RKO (cell line): ENCODE results near the gene FAM184A.
"Not testable (repeated sequence)": the region's sequence is repeated elsewhere in the genome, so short reads cannot be mapped to it uniquely, and the experiment has no call there.

Experiments
- DNase-seq: peaks from one replicate; pipeline ENCODE4 v3.0.0-alpha.2; 2016; ENCODE audit warnings: low spot score

FAM184A gene

DNA sequence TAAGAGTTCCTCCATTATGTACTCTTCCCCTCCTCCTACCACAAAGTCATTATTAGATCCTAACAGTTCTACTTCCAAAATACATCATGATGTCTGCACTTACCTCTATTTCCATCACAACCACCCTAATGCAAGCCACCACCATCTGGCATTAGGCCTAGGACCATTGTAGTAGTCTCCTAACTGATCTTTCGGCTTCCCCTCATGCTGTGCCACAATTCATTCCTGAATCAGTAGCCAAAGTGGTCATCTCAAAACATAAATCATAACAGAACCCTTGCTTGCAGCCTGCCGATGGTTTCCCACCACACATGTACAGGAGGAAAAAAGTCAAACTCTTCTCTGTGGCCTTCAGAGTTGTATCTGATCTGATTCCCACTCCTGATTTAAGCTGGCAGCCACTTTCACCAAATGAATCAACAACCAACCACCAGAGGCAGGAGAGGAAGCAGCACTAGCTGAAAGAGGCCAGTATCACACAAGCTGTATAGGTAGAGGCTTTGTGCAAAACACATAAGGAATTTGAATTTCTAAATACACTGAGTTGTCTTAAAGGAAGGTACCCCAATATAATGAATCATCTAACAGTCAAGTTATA is 26.1 kb downstream of the FAM184A start:
- no peak for DNase-seq

DNA sequence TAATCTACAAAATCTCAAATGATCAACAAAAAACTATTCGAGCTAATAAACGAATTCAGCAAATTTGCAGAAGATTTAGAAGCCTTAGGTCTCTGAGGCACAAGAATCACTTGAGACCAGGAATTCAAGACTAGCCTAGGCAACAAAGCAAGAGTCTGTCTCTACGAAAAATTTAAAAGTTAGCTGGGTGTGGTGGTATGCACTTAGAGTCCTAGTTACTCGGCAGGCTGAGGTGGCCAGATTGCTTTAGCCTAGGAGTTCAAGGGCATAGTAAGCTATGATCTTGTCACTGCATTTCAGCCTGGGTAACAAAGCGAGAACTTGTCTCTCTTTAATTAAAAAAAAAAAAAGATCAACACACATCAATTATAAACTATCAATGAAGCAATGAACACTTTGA is 34.2 kb downstream of the FAM184A start:
- no peak for DNase-seq

GRCh38 chr6:119043783-119044182 is 34.7 kb downstream of the FAM184A start:
- DNase-seq, result no peak

GRCh38 chr6:119043265-119043664 is 35.2 kb downstream of the FAM184A start:
- no peak for DNase-seq

DNA sequence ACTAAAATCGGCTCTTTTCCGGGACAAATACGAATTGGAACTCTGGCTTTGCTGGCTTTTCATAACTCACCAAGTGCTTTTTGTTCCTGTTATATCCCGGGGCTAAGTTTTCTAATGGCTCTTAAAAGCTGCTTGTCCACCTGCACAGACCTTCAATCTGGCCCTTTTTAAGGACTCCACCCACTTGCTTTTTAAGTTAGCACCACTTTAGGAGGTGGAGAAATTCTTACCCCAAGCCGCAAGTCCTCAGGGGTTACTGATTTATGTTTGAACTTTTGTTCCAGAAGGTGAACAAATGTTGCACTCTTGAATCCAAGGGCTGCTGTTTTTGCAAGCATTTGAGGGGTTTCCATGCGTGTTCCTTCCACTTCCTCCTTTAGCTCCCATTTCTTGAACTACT is 37.8 kb downstream of the FAM184A start:
- DNase-seq, result no peak

- DNase-seq, result no peak
These were observed 38.2 kb downstream of the FAM184A start for GRCh38 chr6:119040229-119040628.

DNA sequence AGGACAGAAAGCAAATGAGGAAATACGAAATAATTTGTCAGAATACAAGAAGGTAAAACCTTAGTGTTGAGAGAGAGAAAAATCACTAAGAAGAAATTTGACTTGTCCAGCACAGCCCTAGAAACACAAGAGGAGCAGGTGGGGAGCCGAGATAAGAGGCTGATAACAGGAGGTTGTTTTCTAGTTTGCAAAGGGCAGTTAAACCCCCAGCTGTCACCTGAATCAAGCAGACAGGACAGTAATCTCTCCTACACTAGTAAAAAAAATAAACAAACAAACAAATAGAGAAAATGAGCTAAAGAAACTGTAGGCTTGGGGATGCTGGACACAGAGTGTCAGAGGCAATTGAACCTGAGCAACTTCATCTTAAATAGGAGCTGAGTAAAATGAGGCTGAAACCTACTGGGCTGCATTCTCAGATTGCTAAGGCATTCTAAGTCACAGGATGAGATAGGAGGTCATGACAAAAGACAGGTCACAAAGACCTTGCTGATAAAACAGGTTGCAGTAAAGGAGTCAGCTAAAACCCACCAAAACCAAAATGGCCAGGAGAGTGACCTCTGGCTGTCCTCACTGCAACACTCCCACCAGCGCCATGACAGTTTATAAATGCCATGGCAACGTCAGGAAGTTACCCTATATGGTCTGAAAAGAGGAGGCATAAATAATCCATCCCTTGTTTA is 40.4 kb downstream of the FAM184A start:
- DNase-seq, result no peak

DNA sequence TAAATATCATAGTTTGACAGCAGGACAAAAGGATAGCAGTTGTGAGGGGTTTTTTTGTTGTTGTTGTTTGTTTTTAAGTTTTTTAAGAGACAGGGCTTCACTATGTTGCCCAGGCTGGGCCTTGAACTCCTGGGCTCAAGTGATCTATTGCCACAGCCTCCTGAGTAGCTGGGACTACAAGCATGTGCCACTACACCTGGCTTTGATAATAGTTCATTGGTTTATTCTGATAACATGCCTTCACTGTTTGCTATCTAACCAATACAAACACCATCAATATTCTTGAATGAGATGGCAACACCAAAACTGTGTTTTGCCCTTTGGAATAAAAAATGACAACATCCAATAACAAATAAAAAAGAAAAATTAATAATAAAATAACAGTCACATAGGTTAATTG is 41.2 kb downstream of the FAM184A start:
- DNase-seq, result no peak

GRCh38 chr6:119036081-119036480 is 42.4 kb downstream of the FAM184A start:
- DNase-seq, result no peak

DNA sequence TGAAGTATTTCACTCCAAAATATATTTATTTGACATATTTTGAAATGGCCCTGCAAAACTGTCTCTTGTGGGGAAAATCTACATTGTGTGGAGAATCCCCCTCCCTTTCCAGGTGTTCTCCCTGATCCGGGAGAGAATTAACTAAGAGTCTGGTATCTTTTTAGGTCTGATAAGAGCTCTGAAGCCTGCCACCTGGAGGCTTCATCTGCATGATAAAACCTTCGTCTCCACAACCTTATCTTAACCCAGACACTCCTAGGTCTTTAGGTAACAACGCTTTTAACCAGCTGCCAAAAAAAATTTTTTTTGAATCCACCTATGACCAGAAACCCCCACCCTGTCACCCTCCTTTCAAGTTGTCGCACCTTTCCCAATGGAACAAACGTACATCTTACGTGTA is 43.0 kb downstream of the FAM184A start:
- DNase-seq, result no peak

DNA sequence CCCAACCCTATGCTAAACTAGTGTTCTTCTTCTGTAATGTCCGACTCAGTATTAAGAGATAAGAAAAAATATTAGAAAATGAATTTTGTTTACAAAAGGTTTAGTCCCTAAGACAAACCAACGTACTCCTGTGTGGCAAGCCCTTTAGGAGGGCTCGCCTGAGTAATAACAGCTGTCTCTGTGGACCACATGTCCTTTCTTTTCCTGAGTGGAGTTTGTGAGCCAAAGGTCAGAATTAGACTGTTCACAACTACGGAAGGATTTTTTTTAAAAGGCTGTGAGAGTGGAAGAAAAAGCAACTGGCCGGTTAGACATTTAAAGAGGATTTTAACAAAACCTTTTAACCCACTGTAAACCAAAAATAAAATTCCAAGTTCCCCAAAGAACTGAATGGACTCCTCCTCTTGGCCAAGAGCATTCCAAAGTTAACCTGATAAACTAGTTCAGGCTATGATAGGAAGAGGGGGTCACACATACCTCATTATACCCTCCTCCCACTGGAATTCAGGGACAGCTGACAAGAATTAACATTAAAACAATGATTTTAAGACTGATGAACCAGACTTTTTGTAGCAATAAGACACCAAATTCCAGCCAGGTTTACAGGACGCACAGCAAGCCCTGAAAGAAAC is 43.5 kb downstream of the FAM184A start:
- DNase-seq, result no peak

GRCh38 chr6:119032428-119032827 is 46.0 kb downstream of the FAM184A start:
- no peak for DNase-seq

DNA sequence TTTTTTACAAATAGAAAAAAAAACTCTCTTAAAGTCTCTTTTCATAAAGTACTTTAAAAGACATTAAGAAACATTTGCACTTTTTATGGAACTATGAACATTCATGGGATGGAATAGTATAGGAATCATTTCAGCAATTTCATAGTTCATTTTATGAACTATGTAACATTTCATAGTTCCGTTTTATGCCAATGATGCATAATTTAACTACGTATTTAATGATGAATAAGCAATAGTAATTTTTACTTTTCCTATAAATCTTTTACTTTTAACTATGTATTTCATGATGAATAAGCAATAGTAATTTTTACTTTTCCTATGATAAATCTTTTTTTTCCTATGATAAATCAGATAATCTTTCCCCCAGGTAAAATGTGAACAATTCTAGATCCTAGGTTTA is 47.7 kb downstream of the FAM184A start:
- no peak for DNase-seq

- no peak for DNase-seq
These were observed 50.4 kb downstream of the FAM184A start for GRCh38 chr6:119028091-119028490.

- no peak for DNase-seq
These were observed 51.0 kb downstream of the FAM184A start for GRCh38 chr6:119027465-119027864.

DNA sequence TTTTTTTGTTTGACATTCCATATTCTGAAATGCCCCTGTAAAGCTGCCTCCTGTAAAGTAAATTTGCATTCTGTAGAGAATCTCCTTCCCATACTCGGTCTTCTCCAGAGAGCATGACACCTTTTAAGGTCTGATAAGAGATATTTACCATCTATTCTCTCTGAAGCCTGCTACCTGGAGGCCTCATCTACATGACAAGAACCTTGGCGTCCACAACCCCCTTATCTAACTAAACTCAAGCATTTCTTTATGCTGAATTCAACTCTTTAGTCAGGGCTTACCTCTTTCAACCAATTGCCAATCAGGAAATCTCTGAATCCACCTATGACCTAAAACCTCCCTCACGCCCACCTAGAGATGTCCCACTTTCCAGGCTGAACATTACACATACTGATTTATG is 51.6 kb downstream of the FAM184A start:
- DNase-seq, result no peak

GRCh38 chr6:119025793-119026192 is 52.7 kb downstream of the FAM184A start:
- no peak for DNase-seq

- DNase-seq, result no peak
These were observed 54.4 kb downstream of the FAM184A start for GRCh38 chr6:119024111-119024510.

DNA sequence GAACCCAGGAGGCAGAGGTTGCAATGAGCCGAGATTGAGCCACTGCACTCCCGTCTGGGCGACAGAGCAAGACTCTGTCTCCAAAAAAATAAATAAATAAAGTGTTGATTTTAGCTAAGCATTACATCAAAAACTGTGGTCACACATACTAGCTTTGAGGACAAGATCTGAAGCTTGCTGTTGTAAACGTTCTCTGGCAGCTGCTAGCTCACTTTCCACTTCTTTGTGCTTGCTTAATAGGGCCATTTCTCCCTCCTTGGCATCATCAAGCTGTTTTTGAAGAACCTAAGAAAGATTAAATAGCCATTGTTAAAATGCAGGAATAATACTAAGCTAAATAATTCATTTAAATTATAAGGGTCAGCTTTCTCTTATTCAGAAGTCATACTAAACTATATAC is 55.7 kb downstream of the FAM184A start:
- DNase-seq, result no peak

- DNase-seq, result no peak
These were observed 57.6 kb downstream of the FAM184A start for GRCh38 chr6:119020597-119021561.

GRCh38 chr6:119015165-119015564 is 63.3 kb downstream of the FAM184A start:
- not testable (repeated sequence) for DNase-seq

DNA sequence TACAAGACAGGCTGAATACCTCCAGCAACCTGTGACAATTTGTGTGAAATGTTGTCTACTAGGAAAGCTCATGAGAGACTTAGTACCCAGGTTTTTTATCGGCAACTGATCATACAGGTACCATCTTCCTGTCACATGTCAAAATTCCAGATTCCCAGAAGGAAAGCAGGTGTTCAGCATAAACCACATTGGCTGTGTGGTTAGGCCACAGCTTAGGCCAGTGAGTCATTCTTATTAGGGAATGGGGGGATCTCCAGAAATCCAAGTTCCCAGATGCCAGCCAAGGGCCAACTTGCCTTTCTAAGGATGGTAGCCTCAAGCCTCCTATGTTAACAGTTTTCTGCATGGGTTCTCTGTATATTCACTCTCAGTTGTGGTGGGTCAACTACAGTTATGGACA is 65.9 kb downstream of the FAM184A start:
- no peak for DNase-seq
